ENCODE data around the gene ATP13A2. TPM values are rescaled to one million over a fixed set of nuclear protein-coding genes. Genes with fewer than 3 reads are reported as not detected.

ATP13A2 gene
- total RNA-seq, 1 experiment from 2014 or later, result 48.4 TPM

DNA sequence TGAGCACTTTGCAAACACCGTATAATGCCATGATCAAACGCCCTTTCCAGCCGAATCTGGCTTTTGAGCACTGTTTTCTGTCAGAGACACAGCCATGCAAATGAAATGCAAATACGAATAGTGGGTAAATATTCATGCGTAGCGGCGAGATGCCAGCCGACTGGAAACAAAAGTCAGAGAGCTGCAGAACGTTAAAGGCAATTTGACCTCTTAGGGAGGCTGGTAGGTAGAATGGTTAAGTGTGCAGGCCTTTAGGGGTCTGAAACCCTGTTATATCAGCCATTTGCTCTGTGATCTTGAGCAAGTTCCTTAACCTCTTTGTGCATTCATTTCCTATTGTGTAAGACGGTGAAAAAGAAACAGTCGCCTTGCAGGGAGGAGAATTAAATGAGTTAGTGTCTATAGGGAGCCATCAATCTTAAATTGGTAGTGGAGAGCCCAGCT is 48.6 kb upstream of the ATP13A2 start:
- no peak for ATAC-seq

DNA sequence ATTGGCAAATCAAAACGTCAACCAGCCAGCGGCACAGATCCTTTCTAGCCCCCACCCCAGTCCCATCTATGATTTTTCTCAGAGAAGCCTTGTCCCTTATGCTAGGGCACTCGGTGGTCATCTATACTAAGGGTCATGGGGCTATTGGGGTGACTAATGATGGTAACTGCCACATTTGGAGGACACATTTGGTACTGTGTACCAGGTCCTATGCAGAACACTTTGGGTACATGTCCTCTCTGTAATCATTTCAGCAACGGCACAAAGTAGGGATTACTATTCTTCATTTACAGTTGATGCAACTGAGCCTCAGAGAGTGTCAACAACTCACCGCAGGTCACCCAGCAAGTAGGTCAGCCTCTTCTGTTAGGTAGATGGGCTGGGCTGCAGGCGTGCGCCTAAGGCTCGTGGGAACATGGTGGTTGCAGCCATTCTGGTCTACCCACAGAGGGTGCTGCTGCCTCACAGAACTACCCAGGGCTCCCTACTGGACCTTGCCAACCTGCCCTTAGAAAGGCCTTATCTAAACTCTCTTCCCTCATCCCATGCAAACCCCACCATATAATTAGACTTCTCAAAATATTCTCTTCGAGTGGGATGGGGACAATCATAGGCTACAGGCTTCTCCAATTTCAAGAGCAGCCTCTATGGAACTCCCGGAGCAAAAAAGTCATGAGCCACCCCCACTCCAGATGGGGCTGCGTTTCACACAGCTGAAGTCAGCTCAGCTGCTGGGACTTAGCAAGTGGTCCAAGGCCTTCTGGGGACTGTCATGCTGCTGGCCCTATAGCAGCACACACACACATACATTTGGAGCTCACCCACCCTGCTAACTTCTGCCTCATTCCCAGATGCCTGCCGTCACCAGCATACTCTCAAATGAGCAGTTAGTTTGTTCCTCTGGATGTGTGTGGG is 47.9 kb upstream of the ATP13A2 start:
- no peak overlapping the region for H3K4me3 ChIP-seq (ENCODE audit: low read length)
- 0 out of 2 replicates have a peak overlapping the region, but pooled peaks have one; percentile 18 for H3K4me2 ChIP-seq (ENCODE audit: low read length)
- H3K79me2 ChIP-seq (ENCODE audit: low read length), result no peaks in the 10 kb centered on the region
- H3K36me3 ChIP-seq (ENCODE audit: low read depth, low read length), result no peaks in the 10 kb centered on the region
- ChIA-PET POLR2A (ENCODE audit: unreplicated experiment) (no interaction called here), CTCF (interaction anchor here (1.1 kb wide), 1 partner anchor 16 kb away, joined by 3 read pairs; no protein-coding TSS in a partner anchor)
- H3K9ac ChIP-seq (ENCODE audit: low read length), result no peak overlapping the region
- ATAC-seq (peak; percentile 97), DNase-seq (peak; percentile 78)
- TF ChIP-seq, protein P1, sequence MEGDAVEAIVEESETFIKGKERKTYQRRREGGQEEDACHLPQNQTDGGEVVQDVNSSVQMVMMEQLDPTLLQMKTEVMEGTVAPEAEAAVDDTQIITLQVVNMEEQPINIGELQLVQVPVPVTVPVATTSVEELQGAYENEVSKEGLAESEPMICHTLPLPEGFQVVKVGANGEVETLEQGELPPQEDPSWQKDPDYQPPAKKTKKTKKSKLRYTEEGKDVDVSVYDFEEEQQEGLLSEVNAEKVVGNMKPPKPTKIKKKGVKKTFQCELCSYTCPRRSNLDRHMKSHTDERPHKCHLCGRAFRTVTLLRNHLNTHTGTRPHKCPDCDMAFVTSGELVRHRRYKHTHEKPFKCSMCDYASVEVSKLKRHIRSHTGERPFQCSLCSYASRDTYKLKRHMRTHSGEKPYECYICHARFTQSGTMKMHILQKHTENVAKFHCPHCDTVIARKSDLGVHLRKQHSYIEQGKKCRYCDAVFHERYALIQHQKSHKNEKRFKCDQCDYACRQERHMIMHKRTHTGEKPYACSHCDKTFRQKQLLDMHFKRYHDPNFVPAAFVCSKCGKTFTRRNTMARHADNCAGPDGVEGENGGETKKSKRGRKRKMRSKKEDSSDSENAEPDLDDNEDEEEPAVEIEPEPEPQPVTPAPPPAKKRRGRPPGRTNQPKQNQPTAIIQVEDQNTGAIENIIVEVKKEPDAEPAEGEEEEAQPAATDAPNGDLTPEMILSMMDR (conservative IDR thresholded peaks at IDR 0.05; ENCODE audit: low read depth, low read length), result peak; percentile 86
- no peak for TF ChIP-seq EZH2phosphoT487 (IDR thresholded peaks at IDR 0.05; ENCODE audit: borderline replicate concordance, low read length)
- no TSS peak for BruUV-seq (replicated peaks)
- intact Hi-C loops (cut with micrococcal nuclease), result loop anchor here (1.0 to 2.0 kb wide), 4 partner anchors 16 to 347 kb away; no protein-coding TSS in a partner anchor
- no peaks in the 10 kb centered on the region for H3F3A ChIP-seq (ENCODE audit: low read length, unreplicated experiment)
- no peaks in the 10 kb centered on the region for H3K27me3 ChIP-seq (ENCODE audit: low read length)
- 0 out of 2 replicates have a peak, but pooled peaks cover 5% of the 10 kb centered on the region for H3K4me1 ChIP-seq (ENCODE audit: insufficient read depth, low read length)
- H3K27ac ChIP-seq (ENCODE audit: low read length), result no peak overlapping the region
- no peaks in the 10 kb centered on the region for H3K9me2 ChIP-seq (replicated peaks; ENCODE audit: low read length)
- H3K9me3 ChIP-seq (ENCODE audit: low read length), result no peaks in the 10 kb centered on the region
- H4K20me1 ChIP-seq (ENCODE audit: low read length), result no peaks in the 10 kb centered on the region
- H2AFZ ChIP-seq (ENCODE audit: low read length), result no peak overlapping the region

More for the DNA sequence above, 48.6 kb upstream of the ATP13A2 start:
- Histone ChIP-seq H3K9me3 (ENCODE audit: low read length) (no peaks in the 10 kb centered on the region), H3F3A (ENCODE audit: low read length, unreplicated experiment) (no peaks in the 10 kb centered on the region), H4K20me1 (ENCODE audit: low read length) (no peaks in the 10 kb centered on the region), H3K27me3 (ENCODE audit: low read length) (no peaks in the 10 kb centered on the region), H2AFZ (ENCODE audit: low read length) (no peak overlapping the region), H3K4me1 (ENCODE audit: insufficient read depth, low read length) (0 out of 2 replicates have a peak, but pooled peaks cover 5% of the 10 kb centered on the region), H3K79me2 (ENCODE audit: low read length) (no peaks in the 10 kb centered on the region), H3K36me3 (ENCODE audit: low read depth, low read length) (no peaks in the 10 kb centered on the region), H3K9ac (ENCODE audit: low read length) (no peak overlapping the region), H3K27ac (ENCODE audit: low read length) (no peak overlapping the region), H3K9me2 (replicated peaks; ENCODE audit: low read length) (no peaks in the 10 kb centered on the region), H3K4me3 (ENCODE audit: low read length) (no peak overlapping the region), H3K4me2 (ENCODE audit: low read length) (no peak overlapping the region)
- no peak for TF ChIP-seq EZH2 (IDR thresholded peaks at IDR 0.05; ENCODE audit: low read length, unreplicated experiment)
- TF ChIP-seq, protein P1 (conservative IDR thresholded peaks at IDR 0.05; ENCODE audit: low read depth, low read length), result no peak
- no peak for TF ChIP-seq EZH2phosphoT487 (IDR thresholded peaks at IDR 0.05; ENCODE audit: borderline replicate concordance, low read length)
- intact Hi-C loops (cut with micrococcal nuclease), result no loop called here
- BruUV-seq (replicated peaks), result no TSS peak
- CTCF ChIA-PET, result interaction anchor here (1.1 kb wide), 1 partner anchor 15 kb away, joined by 3 read pairs; no protein-coding TSS in a partner anchor
- POLR2A ChIA-PET (ENCODE audit: unreplicated experiment), result no interaction called here
- no peak for DNase-seq
